NB4 (cell line): ENCODE results near the gene P3R3URF.
A peak's percentile ranks its signal among the peaks of the same experiment; 100 is the strongest.

ENCODE experiments used
- DNase-seq: peaks from one replicate; pipeline ENCODE4 v3.0.0; 2010; ENCODE audit warnings: low read depth
- H3K4me3 ChIP-seq: one replicate; pipeline ENCODE4 v1.5.1; 2011; ENCODE audit warnings: mild to moderate bottlenecking, low read depth, low read length, moderate library complexity
- CTCF ChIP-seq: IDR thresholded peaks from one replicate; pipeline ENCODE4 v1.5.1; 2012; ENCODE audit warnings: low read depth, low read length
- MAX ChIP-seq: IDR thresholded peaks from 2 replicates; pipeline ENCODE4 v1.6.1; 2011; ENCODE audit warnings: low read depth, low read length
- MYC ChIP-seq: IDR thresholded peaks from 2 replicates; pipeline ENCODE4 v1.6.1; 2011; ENCODE audit warnings: low read depth, low read length
- POLR2A ChIP-seq: IDR thresholded peaks from 2 replicates; pipeline ENCODE4 v1.6.1; 2011; ENCODE audit warnings: mild to moderate bottlenecking; ENCODE audit not compliant: insufficient read length; ENCODE audit errors: extremely low read depth

P3R3URF gene

DNA sequence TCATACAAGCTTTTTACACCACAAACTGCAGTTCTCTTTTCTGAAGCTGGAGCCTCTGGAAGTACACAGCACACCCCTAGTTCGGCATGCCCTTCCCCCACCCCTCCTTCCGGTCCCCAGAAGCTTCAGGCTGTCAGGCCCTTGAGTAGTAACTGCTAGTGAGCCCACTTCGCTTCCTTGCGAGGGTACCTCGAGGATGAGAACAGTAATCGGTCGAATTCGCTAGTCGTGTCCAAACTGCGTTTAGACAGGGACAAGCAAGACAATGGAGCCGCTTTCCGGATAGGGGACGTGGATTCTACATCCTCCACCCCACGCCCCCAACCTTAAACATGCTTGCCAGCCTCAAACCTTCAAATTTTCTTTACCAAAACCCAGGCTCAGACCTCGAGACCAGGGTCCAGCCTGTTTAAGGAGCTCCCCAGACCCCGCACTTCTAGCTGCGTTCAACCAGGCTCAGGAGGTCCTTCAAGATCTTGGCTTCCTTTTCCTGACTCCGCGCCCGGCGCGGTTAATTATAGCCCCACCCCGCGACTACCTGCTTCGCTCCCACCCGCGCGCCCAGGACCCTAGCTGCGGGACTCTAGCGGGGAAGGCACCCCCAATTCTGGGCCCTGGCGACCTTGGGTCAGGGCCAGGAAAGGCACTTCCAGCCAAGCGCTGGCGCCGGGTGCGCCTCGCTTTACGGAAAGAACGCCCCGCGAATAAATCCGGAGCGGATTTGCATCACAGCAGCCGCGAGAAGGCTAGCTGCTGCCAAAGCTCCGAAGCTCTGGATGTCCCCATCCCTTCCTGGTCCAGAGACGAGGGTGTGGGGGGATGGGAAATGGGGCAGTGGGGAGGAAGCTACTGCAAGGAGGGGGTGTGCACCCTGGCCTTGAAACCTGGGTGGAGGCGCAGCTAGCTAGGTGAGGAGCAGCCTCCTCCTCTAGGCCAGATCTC, 9.5 kb downstream of the P3R3URF start:
- TF ChIP-seq CTCF, result no peak
- peak overlapping the region; percentile 40 for H3K4me3 ChIP-seq
- DNase-seq, result peak; percentile 33

DNA sequence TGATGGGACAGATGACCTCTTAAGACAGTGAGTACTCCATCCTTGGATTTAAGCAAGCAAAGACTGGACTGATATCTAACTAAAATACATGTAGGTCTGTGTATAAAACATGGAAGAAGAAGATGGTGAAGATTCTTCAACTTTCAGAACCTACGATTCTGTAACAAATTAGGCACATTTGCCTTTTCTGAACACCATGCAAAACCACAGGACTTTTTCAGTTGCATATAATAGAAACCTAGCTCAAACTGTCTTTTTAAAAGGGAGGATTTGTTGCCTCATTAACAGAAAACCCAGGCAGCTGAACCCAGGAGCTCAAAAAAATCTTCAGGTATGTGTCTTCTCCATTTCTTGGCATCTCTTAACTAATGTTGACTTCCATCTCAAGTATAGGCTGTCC, 16.1 kb downstream of the P3R3URF start:
- TF ChIP-seq MYC (no peak), MAX (no peak), POLR2A (no peak), CTCF (no peak)
- H3K4me3 ChIP-seq, result no peak overlapping the region
- no peak for DNase-seq

DNA sequence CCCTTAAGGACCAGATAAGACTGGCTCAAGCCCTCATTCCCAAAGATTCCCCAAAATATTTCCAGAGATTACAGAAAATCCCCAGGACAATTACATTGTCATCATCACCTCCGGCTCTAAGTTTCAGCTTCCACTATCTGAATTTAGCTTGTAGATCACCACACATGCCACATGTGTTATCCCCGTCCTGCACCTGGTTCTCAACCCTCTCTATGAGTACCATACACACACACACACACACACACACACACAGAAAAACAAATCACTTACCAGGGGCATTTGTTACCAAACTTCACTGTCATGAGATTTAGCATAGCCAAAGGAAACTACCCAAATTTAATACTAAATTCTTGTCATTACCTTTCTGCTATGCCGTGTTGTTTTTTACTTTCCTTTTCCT, 16.8 kb downstream of the P3R3URF start:
- TF ChIP-seq CTCF (no peak), MAX (no peak), MYC (no peak), POLR2A (no peak)
- DNase-seq, result no peak
- H3K4me3 ChIP-seq, result no peak overlapping the region

GRCh38 chr1:46158312-46159281, 17.7 kb downstream of the P3R3URF start:
- TF ChIP-seq MAX (no peak), POLR2A (no peak), MYC (no peak), CTCF (no peak)
- DNase-seq, result no peak
- no peak overlapping the region for H3K4me3 ChIP-seq

GRCh38 chr1:46157916-46158311, 18.4 kb downstream of the P3R3URF start:
- no peak overlapping the region for H3K4me3 ChIP-seq
- DNase-seq, result no peak

More at GRCh38 chr1:46157916-46158311, 18.4 kb downstream of the P3R3URF start:
- TF ChIP-seq MAX (no peak), POLR2A (no peak), CTCF (no peak), MYC (no peak)
